SW 1271 (cell line): ENCODE measurements around the gene SPDEF.

ENCODE experiments used
- DNase-seq, 2 experiments: peaks; one replicate each; lab custom pipeline; 2025; lab: John Stamatoyannopoulos, UW

SPDEF gene

GRCh38 chr6:34563513-34563870, 7.4 kb upstream of the SPDEF start:
- no peak for DNase-seq

- no peak for DNase-seq
Observed at GRCh38 chr6:34562861-34563512, 6.9 kb upstream of the SPDEF start.

GRCh38 chr6:34562350-34562749, 6.2 kb upstream of the SPDEF start:
- no peak for DNase-seq

- DNase-seq = no peak
Observed at GRCh38 chr6:34561227-34561530, 5.0 kb upstream of the SPDEF start.

- DNase-seq = no peak
Observed at GRCh38 chr6:34560366-34561226, 4.5 kb upstream of the SPDEF start.

GRCh38 chr6:34559651-34560365, 3.7 kb upstream of the SPDEF start:
- no peak for DNase-seq

GRCh38 chr6:34558172-34558714, 2.1 kb upstream of the SPDEF start:
- no peak for DNase-seq

GRCh38 chr6:34557228-34557627, 1.1 kb upstream of the SPDEF start:
- no peak for DNase-seq

- no peak for DNase-seq
Observed at GRCh38 chr6:34556493-34556892, 364 bp upstream of the SPDEF start.

GRCh38 chr6:34555328-34555727, 801 bp downstream of the SPDEF start:
- no peak for DNase-seq

- no peak for DNase-seq
Observed at GRCh38 chr6:34555007-34555322, 1.2 kb downstream of the SPDEF start.

- DNase-seq = no peak
Observed at GRCh38 chr6:34554291-34555006, 1.7 kb downstream of the SPDEF start.

GRCh38 chr6:34553750-34554149, 2.4 kb downstream of the SPDEF start:
- DNase-seq = no peak

GRCh38 chr6:34553146-34553545, 3.0 kb downstream of the SPDEF start:
- DNase-seq = no peak

GRCh38 chr6:34552620-34553019, 3.5 kb downstream of the SPDEF start:
- DNase-seq = no peak

- DNase-seq = no peak
Observed at GRCh38 chr6:34551720-34552119, 4.4 kb downstream of the SPDEF start.

GRCh38 chr6:34549804-34550202, 6.3 kb downstream of the SPDEF start:
- DNase-seq = no peak

GRCh38 chr6:34549026-34549803, 6.9 kb downstream of the SPDEF start:
- no peak for DNase-seq

- no peak for DNase-seq
Observed at GRCh38 chr6:34547701-34548644, 8.2 kb downstream of the SPDEF start.

GRCh38 chr6:34546551-34547321, 9.4 kb downstream of the SPDEF start:
- no peak for DNase-seq
